ENCODE results near the gene MOB3C.

MOB3C gene

GRCh38 chr1:46638921-46639320, 22.3 kb upstream of the MOB3C start:
- no peak for DNase-seq (ENCODE audit: low read depth)

GRCh38 chr1:46637444-46638083, 21.0 kb upstream of the MOB3C start:
- no peak for DNase-seq (ENCODE audit: low read depth)

GRCh38 chr1:46635205-46635604, 18.6 kb upstream of the MOB3C start:
- no peak for DNase-seq (ENCODE audit: low read depth)

GRCh38 chr1:46630719-46631118, 14.1 kb upstream of the MOB3C start:
- no peak for DNase-seq (ENCODE audit: low read depth)

GRCh38 chr1:46623743-46624644, 7.4 kb upstream of the MOB3C start:
- no peak for DNase-seq (ENCODE audit: low read depth)

- no peak for DNase-seq (ENCODE audit: low read depth)
Observed at GRCh38 chr1:46622344-46622743, 5.7 kb upstream of the MOB3C start.

GRCh38 chr1:46621930-46622329, 5.3 kb upstream of the MOB3C start:
- DNase-seq (ENCODE audit: low read depth): no peak

- DNase-seq (ENCODE audit: low read depth): no peak
Observed at GRCh38 chr1:46619656-46620258, 3.1 kb upstream of the MOB3C start.

GRCh38 chr1:46618754-46619415, 2.3 kb upstream of the MOB3C start:
- DNase-seq (ENCODE audit: low read depth): no peak

GRCh38 chr1:46617833-46618232, 1.2 kb upstream of the MOB3C start:
- DNase-seq (ENCODE audit: low read depth): no peak

GRCh38 chr1:46617108-46617800, 643 bp upstream of the MOB3C start:
- no peak for DNase-seq (ENCODE audit: low read depth)

- no peak for DNase-seq (ENCODE audit: low read depth)
Observed at GRCh38 chr1:46615735-46616134, 876 bp downstream of the MOB3C start.

GRCh38 chr1:46615088-46615487, 1.5 kb downstream of the MOB3C start:
- DNase-seq (ENCODE audit: low read depth): no peak

- no peak for DNase-seq (ENCODE audit: low read depth)
Observed at GRCh38 chr1:46614604-46614984, 2.0 kb downstream of the MOB3C start.

- no peak for DNase-seq (ENCODE audit: low read depth)
Observed at GRCh38 chr1:46613661-46614603, 2.7 kb downstream of the MOB3C start.

GRCh38 chr1:46612937-46613660, 3.5 kb downstream of the MOB3C start:
- no peak for DNase-seq (ENCODE audit: low read depth)

- DNase-seq (ENCODE audit: low read depth): no peak
Observed at GRCh38 chr1:46611691-46612221, 4.9 kb downstream of the MOB3C start.

GRCh38 chr1:46607345-46608130, 9.1 kb downstream of the MOB3C start:
- DNase-seq (ENCODE audit: low read depth): no peak
